CD4-positive, alpha-beta T cell treated with Interleukin-2 at 100 ng/mL for 4 hours (primary cell): Measurements from ENCODE around the gene E4F1.
"Not testable (repeated sequence)": the region's sequence is repeated elsewhere in the genome, so short reads cannot be mapped to it uniquely, and the experiment has no call there.

Source experiments
- DNase-seq: peaks from one replicate; pipeline ENCODE4 v3.0.0-alpha.2; 2020; ENCODE audit warnings: low spot score

The E4F1 gene

DNA sequence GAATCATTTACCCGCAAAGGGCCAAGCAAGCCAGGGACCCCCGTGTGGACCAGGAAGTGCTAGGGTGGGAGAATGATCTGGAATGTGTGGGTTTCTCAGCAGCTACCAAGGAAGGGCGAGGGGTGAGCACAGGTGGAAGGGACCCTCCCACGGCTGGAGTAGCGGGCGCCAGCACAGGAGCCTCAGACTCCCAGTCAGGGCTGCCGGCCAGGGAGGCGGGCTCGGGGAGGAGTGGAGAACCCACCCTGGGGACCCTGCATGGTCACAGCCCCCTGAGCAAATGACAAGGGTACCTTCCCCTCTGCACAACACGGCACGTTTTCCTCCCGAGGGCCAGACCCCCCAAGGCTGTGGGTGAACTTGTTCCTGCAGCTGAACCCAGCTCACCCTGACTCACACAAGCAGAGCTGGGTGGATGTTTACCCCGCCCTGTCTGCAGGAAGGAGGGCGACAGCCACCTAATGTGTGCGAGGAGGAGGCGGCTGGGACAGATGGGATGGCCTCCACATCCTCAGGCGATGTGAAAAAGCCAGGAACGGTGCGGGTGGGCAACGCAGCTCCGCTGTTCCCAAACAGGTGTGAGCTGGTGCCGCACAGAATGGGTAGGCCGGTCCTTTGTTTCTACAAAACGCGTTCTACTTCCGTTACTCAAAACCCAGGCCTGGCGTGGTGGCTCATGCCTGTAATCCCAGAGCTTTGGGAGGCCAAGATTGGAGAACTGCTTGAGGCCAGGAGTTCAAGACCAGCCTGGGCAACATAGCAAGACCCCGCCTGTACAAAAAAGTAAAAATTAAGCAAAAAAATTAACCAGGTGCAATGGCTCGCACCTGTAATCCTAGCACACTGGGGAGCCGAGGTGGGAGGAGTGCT is 21.8 kb downstream of the E4F1 start:
- DNase-seq, result no peak

DNA sequence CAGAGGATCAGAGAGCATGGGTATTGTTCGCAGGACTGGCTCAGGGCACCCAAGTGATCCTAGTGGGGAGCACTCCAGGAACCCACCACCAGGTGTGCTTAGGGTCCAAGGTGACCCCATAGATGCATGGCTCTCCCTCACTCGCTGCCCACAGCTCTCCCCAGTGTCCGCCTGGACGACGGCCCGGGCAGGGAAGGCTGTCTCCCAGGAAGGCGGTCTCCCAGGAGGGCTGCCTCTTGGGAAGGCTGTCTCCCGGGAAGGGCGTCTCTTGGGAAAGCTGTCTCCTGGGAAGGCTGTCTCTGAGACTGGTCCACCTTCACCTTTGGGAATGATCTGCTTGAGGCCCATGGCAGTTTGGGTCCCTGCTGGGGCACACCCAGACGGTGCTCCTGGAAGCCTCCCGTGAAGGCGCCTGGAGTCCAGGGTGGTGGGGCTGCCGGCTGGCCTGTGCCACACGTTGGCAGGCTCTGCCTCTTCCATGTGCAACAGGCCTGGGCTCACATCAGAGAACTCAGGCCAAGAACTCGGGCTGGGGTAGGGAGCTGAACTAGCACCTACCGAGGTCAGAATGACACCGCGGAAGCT is 23.0 kb downstream of the E4F1 start:
- DNase-seq, result no peak

DNA sequence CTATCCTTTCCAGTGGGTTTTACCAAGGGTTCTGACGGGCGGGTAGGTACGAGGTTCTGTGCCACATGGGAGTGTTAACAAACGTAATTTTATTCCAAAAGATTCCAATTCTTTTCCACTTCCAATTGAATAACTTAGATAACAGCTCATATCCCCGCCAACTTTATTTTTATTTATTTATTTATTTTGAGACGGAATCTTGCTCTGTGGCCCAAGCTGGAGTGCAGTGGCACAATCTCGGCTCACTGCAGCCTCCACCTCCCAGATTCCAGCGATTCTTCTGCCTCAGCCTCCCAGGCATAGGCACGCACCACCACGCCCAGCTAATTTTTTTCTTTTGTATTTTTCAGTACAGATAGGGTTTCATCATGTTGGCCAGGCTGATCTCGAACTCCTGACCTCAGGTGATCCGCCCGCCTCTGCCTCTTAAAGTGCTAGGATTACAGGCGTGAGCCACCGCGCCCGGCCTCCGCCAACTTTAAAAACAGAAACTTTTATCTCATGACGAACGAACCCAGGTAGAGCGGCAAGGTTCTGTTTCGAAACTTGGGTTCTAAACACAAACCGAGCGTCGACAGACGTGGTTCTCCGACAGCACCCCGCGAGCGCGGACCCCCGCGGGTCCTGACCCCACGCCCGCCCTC is 27.4 kb downstream of the E4F1 start:
- DNase-seq, result peak; percentile 43

DNA sequence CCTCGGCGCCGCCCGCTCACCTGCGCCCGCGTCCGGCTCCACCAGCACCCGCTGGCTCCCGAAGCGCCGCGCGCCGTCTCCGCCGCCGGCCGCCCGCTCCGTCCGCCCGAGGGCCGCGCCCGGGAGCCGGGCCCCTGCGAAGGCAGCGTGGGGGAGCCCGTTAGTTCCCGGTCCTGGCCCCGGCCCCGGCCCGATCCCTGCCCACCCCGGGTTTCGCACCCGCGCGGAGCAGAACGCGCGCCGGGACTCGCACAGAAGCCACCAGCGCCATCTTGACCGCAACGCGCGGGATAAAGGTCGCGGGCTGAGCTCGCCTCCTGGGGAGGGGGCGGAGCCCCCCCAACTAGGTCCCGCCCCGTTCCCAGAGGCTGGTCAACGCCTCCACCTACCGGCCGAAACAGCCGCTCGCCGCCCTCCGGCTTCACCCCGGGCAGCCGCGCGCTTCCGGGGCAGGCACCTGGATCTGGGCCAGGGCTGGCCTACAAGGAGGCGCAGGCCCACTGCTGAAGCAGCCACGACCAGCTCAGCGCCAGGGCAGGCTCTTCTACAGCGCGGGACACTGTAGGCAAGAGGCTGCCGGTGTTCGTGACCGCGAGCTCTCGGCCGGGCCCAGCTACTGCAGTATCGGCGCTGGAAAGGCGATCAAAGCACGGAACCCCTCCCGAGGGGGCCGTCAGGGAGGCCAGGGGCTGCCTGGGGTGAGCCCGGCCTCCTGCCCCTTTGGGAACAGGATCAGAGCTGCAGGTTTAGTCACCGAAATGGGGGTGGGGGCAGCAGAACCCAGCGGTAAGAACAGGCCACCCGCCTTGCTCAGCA is 28.1 kb downstream of the E4F1 start, which contains the start of gene ECI1:
ECI1 (minus strand) TSS at position 292 of the 816 bp plus-strand sequence; CDS start at position 271, 21 bp downstream.
- DNase-seq, result peak; percentile 85

DNA sequence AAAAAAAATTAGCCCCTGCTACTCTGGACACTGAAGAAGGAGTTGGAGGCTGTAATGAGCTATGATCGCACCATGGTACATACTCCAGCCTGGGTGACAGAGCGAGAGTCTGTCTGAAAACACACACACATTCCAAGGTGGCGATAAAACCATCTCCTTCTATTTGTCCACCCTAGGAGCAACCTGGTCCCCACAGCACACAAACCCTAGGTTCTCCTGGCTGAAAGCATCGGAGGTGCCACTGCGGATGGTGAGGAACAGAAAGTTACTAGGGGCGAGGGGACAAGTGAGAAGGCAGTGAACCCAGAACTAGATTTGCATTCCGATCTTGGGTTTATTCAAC is 29.4 kb downstream of the E4F1 start:
- no peak for DNase-seq

DNA sequence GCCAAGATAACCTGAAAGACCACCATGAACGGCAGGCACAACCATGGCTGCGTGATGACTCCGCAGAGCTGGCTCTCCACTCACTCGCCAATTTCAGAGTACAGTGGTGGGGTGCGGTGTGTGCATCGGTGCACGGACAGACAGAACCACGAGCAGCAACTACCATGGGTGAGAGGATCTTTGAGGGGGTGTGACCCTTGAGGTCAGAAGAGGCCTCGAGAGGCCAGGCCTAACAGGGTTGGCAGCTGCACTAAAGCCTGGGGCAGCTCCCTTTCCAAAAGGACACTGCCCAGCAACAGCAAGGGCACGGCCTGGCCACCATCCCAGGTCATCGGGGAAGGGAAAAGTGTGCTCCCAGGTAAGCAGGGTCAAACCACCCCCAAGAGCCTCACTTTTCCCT is 29.9 kb downstream of the E4F1 start:
- no peak for DNase-seq

DNA sequence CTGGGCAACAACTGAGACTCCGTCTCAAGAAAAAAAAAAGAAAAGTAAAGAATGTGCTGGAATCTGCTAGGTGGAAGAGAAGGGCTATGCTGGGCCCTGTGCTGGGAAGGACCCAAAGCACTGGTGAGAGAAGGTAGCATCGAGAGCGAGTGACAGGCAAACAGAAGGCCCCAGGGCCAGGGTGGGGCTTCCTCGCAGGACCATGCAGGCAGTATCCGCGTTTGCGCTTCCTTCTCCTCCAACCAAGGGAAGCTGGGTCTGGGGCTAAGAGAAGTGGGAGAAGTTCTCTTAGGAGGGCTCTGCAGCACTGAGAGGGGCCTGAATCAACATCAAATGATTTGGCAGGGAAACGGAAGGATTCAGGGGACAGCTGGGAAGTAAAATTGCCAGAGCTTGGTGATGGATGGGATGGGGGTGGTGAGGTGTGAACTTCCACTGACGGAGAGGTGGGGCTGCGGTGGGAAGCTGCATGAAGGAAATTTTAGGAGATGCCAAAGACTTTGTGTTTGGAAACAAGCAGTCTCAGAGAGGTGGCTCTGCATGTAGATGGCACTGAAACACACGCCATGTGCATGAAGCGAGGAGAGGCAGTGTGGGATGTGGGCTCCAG is 33.2 kb downstream of the E4F1 start:
- no peak for DNase-seq

DNA sequence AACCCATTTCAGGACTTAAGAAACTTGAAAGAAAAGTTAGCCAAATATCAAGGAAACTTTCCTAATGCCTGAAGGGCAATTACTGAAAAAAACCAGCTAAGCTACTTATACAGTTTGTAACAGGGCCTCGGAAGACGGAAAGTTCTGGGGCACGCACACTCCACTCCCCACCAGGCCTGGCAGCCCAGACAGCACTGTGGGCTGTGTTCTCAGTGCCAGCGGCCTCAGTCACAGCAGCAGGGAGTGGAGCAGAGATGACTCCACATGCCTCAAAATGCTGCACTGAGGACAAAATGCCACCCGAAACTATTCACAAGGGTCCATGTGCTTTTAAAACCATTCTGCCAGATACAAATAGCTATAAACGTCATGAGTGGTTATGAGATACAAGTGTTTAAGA is 34.3 kb downstream of the E4F1 start:
- DNase-seq, result no peak

DNA sequence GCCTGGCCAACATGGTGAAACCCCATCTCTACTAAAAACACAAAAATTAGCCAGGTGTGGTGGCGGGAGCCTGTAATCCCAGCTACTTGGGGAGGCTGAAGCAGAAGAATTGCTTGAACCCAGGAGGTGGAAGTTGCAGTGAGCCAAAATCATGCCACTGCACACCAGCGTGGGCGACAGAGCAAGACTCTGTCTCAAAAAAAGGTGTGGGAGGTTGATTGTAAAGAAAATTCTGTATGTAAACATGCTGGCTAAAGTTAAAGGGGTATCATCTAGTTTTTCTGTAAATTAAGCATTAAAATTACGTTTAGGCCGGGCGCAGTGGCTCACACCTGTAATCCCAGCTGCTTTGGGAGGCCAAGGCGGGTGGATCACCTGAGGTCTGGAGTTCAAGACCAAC is 35.1 kb downstream of the E4F1 start:
- not testable (repeated sequence) for DNase-seq

DNA sequence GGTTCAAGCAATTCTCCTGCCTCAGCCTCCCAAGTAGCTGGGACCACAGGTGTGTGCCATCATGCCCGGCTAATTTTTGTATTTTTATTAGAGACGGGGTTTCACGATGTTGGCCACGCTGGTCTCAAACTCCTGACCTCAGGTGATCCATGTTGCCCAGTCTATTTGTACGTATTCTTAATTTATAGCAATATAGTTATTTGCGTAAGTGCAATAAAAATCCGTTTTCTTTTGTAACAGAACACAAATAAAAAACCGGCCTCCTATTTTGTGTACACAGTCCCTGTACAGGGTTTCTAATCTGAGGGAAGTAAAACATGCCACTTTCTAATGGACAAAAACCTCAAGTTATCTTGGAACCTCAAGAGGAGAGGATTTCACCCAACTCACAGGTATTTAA is 36.9 kb downstream of the E4F1 start:
- DNase-seq, result no peak

DNA sequence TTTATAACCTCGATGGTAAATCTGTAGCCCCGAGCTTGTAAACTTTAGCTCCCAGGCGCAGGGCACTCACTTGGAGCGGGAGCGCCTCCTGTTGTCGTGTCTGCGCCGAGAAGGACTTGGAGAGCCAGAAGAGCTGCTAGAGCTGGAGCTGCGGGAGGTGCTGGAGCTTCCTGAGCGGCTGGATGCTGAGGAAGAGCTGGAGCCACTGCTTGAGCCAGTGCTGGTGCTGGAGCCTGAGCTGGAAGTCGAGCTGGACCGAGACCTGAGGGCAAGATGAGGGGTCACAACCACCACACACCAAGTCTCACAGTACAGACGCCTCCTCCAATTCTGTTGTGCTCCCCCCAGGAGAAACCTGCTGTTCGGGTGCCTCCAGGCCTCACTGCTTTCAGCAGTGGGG is 39.6 kb downstream of the E4F1 start:
- DNase-seq, result not testable (repeated sequence)

DNA sequence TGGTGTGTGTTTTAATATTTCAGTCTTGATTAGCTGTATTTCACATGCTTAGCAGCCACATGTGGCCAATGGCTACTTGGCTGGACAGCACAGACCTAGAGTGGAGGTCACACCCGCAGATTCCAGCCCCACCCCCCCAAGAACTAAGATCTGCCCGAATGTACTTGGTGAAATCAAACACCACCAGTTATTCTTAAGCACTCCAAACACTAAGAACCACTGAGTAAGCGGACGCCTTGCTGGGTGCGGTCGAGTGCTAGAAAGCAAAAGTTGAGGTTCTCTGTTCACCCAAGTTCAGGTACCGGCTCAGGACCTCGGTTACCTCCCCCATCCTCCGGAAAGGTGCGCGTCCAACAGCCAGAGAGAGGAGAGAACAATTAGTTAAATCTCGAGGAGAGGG is 43.5 kb downstream of the E4F1 start:
- peak; percentile 22 for DNase-seq

DNA sequence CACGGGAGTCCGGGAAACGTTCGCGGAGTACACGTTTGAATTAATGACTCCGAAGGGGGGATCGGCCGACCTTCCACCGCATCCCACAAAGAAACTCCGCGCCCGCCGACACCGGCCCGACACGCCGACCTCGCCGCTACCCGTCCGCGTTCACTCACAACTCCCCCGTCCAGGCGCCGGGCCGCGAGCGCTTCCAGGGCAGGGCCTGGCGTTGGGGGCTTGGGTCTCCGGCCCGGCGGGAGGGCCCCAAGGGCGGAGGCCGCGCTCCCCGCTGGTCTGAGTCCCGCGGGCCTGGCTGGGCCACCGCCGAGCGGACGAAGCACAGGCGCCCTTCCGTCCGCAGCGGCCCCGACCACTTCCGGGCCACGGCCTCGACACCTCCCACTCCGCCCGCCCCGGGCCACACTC is 44.1 kb downstream of the E4F1 start:
- not testable (repeated sequence) for DNase-seq

DNA sequence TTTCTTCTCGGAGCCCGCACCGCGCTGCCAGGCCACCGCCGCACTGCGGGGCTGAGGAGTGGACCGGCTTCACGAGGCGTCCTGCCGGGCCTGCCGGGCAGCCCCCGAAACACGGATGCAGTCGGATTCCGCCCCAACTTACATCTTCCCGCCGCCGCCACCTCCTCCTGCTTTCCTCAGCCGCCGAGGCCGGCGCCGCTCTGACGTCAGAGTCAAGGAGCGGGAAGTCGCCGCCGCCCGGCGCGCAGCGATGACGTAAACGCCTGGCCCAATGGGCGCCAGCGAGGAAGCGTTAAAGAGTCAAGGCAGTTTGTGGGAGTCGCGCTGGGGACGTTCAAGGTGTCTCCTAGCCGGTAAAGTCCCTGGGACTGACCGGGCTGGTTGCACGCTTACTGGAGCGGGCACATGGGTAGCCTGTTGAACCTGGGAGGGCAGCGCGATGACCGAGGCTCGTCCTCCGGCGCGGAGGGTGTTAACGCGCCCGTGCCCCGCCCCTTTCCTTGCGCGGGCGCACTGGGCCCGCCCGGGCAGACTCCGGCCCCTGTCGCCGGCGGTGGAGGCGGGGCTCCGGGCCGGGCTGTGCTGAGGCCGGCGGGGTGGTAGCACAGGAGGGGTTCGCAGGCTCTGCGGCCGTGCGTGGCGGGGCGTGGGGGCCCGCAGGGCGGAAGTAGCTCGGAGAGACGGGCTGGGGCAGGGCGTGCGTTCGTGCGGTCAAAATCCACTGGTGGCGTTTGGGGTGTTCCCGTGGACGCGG is 44.7 kb downstream of the E4F1 start, which contains the start of gene RNPS1:
RNPS1 (minus strand) TSS at position 214 of the 754 bp plus-strand sequence. CDS start 3,483 bp downstream, outside the sequence.
- DNase-seq, result peak; percentile 94

DNA sequence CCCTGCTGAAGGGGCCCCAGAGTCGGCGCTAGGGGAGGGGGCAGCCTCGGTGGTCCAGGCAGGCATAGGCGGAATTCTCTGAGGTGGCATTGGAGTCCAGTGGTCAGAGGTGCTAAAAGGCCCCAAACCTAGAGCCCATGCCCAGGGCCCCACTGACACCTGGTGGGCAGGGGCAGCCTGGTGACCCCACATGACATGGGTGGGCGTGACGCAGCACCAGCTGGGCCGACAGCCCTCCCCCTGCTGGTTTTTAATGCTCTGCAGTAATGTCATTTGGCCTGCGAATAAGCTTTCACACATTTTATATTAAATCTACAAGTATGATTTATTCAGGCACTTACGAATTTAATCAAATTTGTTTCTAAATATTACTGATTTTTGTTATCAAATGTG is 46.7 kb downstream of the E4F1 start:
- DNase-seq, result no peak

DNA sequence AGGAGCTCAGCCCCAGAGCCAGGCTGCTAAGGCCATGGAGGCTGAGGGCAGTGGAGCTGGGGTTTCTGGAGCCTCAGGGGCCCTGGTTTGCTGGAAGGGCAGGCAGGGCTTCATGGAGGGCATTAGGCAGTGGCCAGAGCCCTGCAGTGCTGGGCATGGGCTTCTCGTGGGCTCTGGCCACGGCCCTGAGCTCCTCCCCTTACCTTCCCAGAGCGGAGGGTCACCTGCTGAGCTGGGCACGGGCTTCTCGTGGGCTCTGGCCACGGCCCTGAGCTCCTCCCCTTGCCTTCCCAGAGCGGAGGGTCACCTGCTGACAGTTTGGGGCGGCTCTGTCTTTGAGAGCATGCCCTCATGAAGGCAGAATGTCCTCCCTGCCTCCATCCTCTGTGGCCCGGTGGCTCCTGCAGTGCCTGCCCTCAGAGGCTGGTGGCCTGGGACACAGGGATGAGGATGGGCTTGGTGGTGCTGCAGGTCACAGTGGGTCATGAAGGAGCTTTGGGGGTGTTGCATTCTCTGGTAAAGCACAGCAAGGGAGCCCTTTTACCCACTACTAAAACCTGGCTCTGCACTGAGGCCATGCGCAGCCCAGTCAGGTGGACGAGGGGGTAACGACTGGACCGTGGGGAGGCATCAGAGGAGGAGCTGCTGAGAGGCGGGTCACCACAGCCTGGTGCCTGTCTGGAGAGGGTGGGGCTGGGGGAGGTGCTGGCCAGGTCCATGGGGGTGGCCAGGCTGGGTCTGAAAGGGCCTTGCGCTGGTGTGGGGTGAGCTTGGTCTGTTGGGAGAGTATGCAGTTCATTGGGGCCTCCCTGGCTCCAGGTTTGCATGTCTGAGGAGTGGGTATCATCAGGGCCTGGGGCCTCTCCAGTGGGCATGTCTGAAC is 47.4 kb downstream of the E4F1 start:
- no peak for DNase-seq

DNA sequence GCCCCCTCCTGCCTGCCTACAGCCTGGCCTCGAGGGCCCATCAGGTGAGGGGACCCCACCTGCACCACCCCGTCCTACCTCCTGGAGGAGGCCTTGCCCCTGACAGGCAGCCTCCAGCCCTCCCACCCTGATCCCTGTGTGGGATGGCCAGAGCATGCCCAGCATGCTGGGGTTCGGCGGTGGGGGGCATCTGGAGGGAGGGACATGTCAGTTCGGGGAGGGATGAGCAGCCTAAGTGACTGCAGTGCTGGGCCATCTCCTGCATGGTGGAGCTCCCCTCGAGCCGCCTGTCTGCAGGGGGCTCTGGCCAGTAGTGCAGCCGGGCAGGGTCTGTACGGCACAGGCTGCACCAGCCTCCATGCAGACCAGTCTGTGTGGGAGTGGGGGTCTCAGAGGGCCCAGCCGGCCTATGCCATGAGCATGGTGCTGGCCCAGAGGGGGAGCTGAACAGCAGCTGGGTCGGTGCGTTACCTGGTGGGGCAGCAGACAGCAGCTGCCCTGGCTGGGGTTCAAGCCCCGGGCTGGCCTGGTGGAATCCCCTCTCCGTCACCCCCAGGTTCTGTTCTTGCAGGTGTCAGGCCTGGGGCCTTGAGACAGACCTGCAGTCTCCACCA is 48.6 kb downstream of the E4F1 start:
- DNase-seq, result no peak

DNA sequence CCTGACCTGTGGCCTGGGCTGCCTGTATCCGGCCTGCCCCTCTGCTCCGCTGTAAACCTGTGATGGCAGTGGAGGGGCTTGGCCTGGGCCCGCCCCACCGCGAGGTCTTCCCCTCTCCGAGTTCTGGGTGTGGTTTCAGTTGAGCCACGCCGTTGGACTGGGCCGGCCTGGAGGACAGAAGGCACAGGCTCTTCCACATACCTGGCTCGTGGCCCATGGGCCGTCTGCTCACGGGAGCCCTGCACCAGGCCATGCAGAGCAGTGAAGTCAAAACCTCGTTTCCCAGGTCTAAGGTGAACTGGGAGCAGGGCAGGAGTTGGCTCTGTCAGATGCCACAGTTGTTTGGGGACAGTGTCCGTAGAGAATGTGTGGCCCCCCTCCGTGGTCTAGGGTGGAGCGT is 50.1 kb downstream of the E4F1 start:
- no peak for DNase-seq

DNA sequence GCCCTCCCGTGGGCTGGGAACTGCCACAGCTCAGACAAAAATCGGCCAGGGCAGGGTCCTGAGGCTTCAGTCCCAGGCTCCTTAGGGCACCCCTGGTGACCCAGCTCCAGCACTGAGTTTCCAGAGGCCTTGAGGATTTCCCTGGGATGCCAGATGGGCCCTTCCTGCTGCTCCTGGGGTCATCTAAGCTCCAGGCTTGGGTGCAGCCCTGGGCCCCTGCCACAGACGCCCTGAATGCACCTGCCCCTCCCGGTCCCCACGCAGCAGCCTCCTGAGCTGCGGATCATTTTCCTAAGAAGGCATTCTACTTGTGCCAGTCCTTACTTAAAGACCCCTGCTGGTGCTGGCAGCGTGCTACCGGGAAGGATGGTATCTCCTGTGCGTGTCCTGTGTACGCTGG is 50.5 kb downstream of the E4F1 start:
- DNase-seq, result no peak
